OCI-LY7 (cell line): ENCODE data around the gene PURA.

ENCODE experiments used
- EZH2phosphoT487 ChIP-seq: fragments of 200-600 bp; sonication (generic); IDR thresholded peaks from 2 replicates; pipeline ENCODE4 v1.6.1; 2018; ENCODE audit warnings: low read depth, borderline replicate concordance, mild to moderate bottlenecking, mixed run types, antibody characterized with exemption, low read length, moderate library complexity, mixed read lengths
- TF ChIP-seq, protein P1 (sequence below): fragments of 200-600 bp; sonication (generic); conservative IDR thresholded peaks from 2 replicates; pipeline ENCODE4 v1.5.1; 2014; ENCODE audit warnings: mild to moderate bottlenecking, antibody characterized with exemption, low read length, moderate library complexity, mixed read lengths

DNA sequence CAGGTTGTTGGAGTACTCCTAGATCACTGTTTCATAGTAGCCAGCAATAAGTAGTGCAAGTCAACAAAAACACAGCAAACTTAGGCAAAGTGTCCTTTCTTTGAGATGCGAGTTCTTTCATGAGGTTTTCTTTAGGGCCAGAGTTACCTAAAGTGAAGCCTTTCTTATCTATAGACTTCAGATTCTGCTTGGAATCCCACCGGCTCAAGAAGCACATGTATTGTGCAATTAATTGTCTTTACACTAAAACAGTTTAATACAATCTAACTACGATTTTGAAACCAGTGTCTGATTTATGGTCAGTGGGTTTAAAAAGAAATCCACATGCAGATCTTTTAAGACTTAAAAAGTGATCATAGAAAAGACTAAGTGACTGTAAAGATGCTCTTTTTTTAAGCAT lies 3.6 kb downstream of the PURA start:
- TF ChIP-seq, protein P1, sequence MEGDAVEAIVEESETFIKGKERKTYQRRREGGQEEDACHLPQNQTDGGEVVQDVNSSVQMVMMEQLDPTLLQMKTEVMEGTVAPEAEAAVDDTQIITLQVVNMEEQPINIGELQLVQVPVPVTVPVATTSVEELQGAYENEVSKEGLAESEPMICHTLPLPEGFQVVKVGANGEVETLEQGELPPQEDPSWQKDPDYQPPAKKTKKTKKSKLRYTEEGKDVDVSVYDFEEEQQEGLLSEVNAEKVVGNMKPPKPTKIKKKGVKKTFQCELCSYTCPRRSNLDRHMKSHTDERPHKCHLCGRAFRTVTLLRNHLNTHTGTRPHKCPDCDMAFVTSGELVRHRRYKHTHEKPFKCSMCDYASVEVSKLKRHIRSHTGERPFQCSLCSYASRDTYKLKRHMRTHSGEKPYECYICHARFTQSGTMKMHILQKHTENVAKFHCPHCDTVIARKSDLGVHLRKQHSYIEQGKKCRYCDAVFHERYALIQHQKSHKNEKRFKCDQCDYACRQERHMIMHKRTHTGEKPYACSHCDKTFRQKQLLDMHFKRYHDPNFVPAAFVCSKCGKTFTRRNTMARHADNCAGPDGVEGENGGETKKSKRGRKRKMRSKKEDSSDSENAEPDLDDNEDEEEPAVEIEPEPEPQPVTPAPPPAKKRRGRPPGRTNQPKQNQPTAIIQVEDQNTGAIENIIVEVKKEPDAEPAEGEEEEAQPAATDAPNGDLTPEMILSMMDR = no peak
- TF ChIP-seq EZH2phosphoT487 = no peak
